SK-N-SH (cell line): ENCODE data around the gene INAVA.

Experiments
- CTCF ChIP-seq: fragments of 200-600 bp; sonication (generic); IDR thresholded peaks from 2 replicates; pipeline ENCODE4 v1.6.1; 2017; ENCODE audit warnings: antibody characterized with exemption, mild to moderate bottlenecking, moderate library complexity
- EZH2phosphoT487 ChIP-seq: fragments of 200-600 bp; sonication (generic); IDR thresholded peaks from 2 replicates; pipeline ENCODE4 v1.6.1; 2017; ENCODE audit warnings: low read depth, mixed run types, mild to moderate bottlenecking, antibody characterized with exemption, moderate library complexity, borderline replicate concordance
- FOSL2 ChIP-seq: IDR thresholded peaks from 2 replicates; pipeline ENCODE4 v1.4.0; 2012; ENCODE audit warnings: low read depth, mild to moderate bottlenecking, moderate library complexity, borderline replicate concordance
- FOXM1 ChIP-seq: IDR thresholded peaks from 2 replicates; pipeline ENCODE4 v1.4.0; 2012; ENCODE audit warnings: low read depth, mild to moderate bottlenecking
- IRF3 ChIP-seq: fragments of 150-350 bp; IDR thresholded peaks from 2 replicates; pipeline ENCODE4 v1.6.1; 2016; ENCODE audit warnings: mild to moderate bottlenecking, low read depth, low read length
- MAX ChIP-seq: IDR thresholded peaks from 2 replicates; pipeline ENCODE4 v1.4.0; 2012; ENCODE audit warnings: low read depth
- MXI1 ChIP-seq: IDR thresholded peaks from 2 replicates; pipeline ENCODE4 v1.6.1; 2012; ENCODE audit warnings: mild to moderate bottlenecking, low read depth, low read length, improper control_type of control experiment
- POLR2AphosphoS5 ChIP-seq: IDR thresholded peaks from 2 replicates; pipeline ENCODE4 v1.6.1; 2012; ENCODE audit warnings: low read depth, low read length
- RCOR1 ChIP-seq: fragments of 150-350 bp; IDR thresholded peaks from 2 replicates; pipeline ENCODE4 v1.6.1; 2017; ENCODE audit warnings: antibody characterized with exemption, low read length
- REST ChIP-seq: IDR thresholded peaks from 2 replicates; pipeline ENCODE4 v1.6.1; 2012; ENCODE audit warnings: mild to moderate bottlenecking, low read depth, low read length, moderate library complexity
- RFX5 ChIP-seq: IDR thresholded peaks from 2 replicates; pipeline ENCODE4 v1.6.1; 2012; ENCODE audit warnings: mild to moderate bottlenecking, improper control_type of control experiment, low read length
- SIN3A ChIP-seq: IDR thresholded peaks from 2 replicates; pipeline ENCODE4 v1.6.1; 2012; ENCODE audit warnings: low read depth, mild to moderate bottlenecking, low read length, moderate library complexity, borderline replicate concordance
- SMC3 ChIP-seq: IDR thresholded peaks from 2 replicates; pipeline ENCODE4 v1.6.1; 2012; ENCODE audit warnings: low read depth, low read length, improper control_type of control experiment

GRCh38 chr1:200890818-200891773 lies 3.6 kb upstream of the INAVA start:
- TF ChIP-seq REST, result no peak
- TF ChIP-seq POLR2AphosphoS5, result peak; percentile 48; the same call in 1 of the 2 replicates
- no peak for TF ChIP-seq EZH2phosphoT487
- peak; percentile 70 for TF ChIP-seq CTCF
- peak; percentile 23 for TF ChIP-seq SMC3
- no peak for TF ChIP-seq FOXM1
- TF ChIP-seq SIN3A, result no peak
- no peak for TF ChIP-seq FOSL2
- no peak for TF ChIP-seq RFX5
- TF ChIP-seq RCOR1, result no peak
- no peak for TF ChIP-seq IRF3
- no peak for TF ChIP-seq MXI1
- peak; percentile 29; the same call in 1 of the 2 replicates for TF ChIP-seq MAX
